ENCODE data around the gene SEC31B. TPM values are rescaled to one million over a fixed set of nuclear protein-coding genes. Genes with fewer than 3 reads are reported as not detected.

Gene SEC31B
- polyA plus RNA-seq, 5 donors = 17.5 to 26.5 (median 20.5) TPM

- DNase-seq = peak; percentile 83 to 85
Measured at GRCh38 chr10:100529475-100530298, 10.0 kb upstream of the SEC31B start, which contains the start of gene NDUFB8. NDUFB8 (minus strand) TSS chr10:100529871; CDS start chr10:100529851, 20 bp downstream.

DNA sequence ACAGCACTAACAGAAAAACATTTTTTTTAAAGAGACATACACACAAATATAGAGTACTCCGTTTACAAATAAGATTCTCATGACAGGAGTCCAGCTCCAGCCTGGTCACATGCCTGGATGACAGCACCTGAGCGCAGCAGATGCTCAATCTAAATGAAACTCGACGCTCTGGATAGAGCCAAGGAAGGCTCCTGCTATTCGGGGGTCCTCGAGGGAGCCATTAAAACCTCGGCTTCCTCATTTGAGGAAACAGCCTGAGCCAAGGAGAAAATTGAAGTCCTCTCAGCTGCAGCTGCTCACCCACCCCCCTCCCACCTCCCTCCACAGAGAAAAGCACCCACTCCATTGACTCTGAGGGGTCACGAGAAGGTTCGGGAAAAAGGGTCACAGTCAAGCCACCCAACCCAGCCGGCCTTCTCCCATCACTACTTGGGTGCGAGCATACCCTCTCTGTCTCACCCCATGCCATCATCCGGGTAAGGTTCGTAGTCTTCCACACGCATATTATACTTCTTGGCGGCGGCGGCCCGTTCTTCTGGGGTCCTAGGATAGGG, 9.3 kb upstream of the SEC31B start:
- no peak for DNase-seq

GRCh38 chr10:100528123-100528886, 8.6 kb upstream of the SEC31B start:
- no peak for DNase-seq

DNA sequence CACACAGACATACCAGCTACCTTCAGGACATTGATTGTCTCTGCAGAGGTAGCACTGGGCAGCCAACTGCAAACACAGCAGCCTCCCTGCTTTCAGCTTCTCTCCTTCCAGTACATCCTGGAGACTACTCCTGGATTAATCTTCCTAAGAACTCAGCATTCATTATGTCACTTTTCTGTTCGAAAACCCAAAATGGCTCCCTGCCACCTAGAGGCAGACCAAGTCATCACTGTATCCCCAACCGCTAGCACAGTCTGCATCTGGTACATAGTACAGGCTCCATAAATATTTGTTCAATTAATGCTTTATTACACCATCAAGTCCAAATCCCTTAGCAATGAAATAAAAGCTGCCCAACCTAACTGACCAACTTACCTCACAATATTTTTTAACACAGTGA, 5.0 kb upstream of the SEC31B start:
- no peak for DNase-seq

DNA sequence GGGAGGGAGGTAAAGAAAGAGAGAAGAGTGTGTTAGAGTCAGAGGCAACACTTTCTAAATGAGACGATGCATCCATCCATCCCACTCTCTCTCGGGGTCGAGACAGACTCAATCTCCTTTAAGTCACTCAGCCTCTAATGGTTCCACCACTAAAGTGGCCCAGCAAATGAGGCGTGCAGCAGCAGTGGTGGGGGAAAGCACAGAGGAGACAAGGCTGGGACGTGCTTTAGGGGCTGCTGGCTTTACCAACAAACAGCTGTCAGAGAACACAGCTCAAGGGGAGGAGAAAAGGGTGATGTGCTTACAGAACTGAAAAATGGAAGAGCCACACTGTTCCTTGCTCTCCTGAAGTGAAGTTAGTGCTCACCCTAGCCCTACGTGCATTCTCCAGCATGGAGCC, 4.5 kb upstream of the SEC31B start:
- no peak for DNase-seq

GRCh38 chr10:100522945-100523344, 3.3 kb upstream of the SEC31B start:
- DNase-seq = no peak

DNA sequence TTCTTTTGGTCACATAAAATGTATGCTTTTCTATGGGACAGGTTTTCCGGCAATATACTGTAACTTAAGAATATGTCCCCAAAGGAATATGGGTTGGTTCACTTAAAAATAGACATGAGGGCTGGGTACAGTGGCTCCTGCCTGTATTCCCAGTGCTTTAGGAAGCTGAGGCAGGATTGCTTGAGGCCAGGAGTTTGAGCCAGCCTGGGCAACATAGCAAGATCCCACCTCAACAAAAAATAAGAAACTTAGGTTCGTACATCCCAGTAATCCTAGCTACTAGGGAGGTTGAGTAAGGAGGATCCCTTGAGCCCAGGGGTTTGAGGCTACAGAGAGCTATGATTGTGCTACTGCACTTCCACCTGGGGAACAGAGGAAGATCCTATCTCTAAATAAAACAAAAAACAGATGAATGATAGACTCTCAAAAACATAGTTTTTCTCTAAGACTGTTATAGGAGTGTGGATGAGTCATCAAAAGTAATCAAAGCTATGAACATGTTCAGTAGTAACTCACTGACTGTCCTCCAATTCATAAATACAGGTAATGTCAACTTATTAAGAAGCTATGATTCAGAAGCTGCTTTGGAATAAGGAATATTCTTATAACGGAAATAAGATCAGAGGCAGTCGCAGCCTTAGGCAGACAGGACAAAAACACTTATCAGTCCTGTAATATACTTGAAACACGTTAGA, 2.6 kb upstream of the SEC31B start:
- DNase-seq = no peak

DNA sequence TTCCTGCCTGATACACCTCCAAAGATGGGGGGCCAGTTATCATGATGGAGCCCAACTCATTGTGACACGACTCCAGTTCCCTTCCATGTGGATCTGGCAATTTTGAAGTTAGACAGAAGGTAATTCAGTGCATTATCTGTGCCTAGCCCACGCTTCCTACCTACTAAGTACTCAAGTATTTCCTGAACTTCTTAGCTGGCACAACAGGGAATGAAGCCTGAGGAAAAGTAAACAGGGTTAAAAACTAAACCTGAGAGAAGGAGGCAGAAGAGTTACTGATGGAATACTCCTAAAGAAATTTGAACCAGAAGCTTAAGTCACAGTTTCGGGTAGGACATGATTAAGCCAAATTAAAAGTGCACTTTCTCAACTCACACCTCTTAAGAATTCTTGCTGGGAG, 1.1 kb upstream of the SEC31B start:
- DNase-seq = no peak

DNA sequence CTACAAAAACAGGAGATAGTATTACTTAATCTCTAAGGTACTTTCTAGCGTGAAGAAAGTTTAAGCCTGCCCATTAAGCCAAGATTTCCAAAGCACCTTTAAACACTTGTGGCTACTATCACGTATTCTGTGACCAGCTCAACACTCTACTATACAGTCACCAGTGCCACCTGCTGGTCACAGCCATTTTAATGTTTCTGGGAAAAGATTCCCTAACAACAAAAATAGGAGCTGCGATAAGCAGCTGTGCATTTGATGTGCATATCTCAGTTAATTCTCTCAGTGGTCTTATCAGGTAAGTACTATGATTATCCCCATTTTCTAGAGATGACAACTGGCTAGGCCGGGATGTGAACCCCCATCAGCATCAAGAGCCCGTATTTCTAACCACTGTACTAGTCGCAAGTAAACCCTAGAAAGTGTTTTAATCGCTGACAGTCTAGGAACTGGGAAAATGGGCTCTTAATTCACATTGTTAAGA, 860 bp downstream of the SEC31B start:
- DNase-seq = no peak

DNA sequence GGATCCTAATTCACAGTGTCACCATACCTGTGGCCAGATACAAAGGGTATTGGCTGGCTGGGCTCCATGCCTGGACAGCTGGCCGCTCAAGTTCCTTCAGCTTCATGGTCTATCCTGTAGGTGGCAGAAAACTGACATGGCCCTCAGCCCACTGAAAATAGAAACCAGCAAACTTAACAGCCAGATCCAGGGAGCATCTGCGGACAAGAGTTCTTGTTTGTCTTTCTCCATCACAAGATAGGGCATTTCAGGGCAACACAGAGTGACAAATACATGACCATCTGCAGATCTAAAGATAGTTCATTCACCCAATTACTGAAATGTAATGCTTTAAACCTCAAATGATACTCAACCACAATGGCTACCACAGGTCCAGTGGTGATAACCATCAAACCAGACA, 2.8 kb downstream of the SEC31B start:
- DNase-seq = no peak

GRCh38 chr10:100515612-100516011, 4.0 kb downstream of the SEC31B start:
- no peak for DNase-seq

DNA sequence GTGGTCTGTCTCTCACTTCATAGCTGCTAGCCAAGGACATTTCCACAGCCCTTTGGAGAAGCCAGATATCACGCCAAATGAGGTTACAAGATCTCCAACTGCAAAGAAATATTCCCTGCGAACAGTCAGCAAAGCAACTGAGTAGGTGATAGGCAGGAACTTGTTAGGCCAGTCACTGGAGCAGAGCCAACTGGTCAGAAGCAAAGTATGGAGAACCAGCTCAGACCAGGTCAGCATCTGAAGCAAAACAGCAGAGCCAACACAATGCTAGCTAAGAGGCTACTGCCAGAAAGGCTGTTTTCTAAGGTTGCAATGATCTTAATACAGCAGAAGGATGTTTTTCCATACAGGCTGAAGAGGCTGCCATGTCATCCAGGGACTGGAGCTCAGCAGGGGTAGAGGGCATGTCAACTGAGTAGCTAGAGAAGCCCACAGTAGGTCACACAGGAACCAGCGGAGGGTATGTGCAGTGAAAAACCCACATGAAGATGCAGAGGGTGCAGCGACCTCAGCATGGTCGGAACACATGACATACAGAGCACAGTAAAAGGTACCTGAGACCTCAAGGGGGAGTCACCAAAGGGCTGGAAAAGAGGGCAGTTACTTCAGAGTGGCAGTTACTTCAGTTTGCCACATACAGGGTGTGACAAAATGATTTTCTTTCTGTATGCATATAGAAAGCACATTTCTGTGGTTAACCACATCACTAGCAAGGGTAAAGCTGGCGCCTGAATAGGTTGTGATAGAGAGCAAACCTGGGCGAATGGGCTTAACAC, 8.9 kb downstream of the SEC31B start:
- peak in 1 of 2 donors; percentile 3 for DNase-seq

DNA sequence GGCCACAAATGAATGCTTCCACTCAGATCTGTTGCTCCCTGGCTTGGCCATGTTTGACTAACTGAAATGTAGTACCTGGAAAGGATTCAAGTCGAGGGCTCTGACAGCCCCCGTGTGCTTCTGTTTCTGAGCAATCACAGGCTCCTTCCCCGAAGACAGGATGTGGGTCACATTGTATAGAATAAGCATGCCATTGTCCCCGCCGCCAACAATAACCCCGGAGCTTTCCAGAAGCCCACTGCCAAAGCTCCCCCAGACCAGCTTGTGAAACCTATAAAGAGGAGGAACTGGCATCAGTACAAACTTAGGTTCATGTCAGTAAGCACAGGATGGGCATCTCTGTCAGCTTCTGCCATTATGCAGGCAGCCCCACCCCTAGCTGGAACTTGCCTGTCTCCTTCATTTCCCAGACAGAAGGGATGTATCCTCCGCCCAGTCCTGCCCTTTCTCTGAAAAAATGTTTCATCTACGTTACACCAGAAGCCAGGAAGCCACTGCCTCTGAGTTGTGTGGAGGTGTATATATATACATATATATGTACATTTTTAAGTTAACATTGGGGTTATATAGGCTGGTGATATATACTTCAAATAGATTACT, 10.3 kb downstream of the SEC31B start:
- DNase-seq = peak in 1 of 2 donors; percentile 3

DNA sequence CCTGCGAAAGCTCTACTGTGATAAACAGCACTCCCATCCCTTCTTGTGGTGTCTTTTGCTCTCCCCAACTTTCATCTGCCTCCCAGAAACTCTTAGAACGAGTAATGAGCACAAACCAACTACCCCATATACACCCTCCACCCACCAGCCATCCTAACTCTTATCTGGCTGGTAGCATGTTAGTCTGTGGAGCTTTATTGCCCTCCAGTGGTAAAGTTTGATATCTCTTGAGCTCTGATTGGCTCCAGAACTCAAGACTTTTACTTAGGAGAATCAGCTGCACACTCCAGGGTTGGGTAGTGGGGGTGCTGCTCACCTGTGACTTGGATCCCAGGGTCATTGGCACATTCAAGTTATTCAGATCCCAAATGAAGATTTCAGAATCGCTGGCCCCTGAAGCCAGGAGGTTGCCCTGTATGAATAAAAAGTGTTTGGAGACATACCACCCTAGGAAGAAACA, 10.9 kb downstream of the SEC31B start:
- no peak for DNase-seq

DNA sequence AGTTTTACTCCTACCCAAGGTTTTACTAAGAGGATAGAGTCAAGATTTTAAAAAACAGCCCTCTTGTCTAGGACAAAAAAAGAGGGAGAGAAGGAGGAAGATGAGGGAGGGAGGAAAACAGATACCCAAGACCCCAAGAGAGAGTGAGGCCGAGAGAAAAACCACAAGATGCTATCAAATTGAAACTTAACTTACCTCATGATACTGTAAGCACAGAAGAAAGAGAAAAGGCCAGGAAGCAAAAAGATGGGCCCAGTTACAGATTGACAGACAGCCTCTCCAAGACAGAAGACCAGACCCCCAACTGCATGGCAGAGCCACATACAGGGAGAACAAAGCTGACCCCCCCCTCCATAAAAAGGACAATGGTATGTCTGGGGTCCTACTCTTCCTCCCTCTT, 11.4 kb downstream of the SEC31B start:
- DNase-seq = no peak

GRCh38 chr10:100507357-100507732, 12.3 kb downstream of the SEC31B start:
- no peak for DNase-seq

DNA sequence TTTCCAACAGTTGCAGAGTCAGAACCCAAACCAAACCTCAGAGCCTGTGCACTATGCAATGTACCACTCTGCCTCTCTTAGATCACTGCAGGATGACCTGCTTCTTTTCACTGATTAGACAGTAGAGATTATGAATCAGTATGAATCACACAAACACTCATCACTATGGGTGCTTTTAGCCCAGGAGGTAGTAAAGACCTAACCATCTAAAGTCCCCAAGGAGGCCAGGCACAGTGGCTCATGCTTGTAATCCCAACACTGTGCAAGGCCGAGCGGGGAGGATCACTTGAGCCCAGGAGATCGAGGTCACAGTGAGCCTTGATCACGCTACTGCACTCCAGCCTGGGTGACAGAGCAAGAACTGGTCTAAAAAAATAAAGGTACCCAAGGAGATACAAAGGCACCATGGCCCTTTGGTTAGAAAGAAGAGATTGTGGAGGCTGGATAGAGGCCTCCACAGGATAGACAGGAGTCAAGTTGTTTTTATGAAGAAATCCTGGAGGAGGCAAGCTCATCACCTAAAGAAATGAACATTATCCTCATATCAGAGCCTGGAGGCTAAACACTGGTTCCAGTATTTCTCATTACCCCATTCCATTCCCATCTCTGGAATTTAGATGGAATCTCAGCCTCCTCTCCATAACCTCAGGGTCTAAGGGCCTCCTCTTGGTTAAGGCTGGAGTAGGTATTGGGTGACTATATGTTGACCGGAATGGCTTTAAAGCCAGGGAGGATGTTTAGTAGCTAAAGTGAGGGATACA, 12.9 kb downstream of the SEC31B start:
- DNase-seq = no peak

DNA sequence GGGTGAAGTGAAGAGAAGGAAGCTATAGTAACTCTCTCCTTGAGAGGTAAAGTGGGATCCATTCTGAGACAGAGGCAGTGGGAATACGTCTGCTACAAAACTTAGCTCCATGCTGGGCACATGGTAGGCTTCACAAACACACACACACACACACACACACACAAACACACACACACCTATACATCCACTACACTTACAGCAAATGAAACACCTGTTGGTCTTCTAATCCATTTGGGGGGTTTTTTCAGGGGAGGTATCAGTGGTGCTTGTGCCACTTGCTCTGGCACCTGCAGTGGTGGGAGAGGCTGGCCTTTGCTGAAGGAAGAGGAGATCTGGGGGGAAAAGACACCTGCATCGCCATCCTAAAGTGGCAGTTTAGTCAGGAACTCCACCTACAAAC, 14.5 kb downstream of the SEC31B start:
- no peak for DNase-seq

- no peak for DNase-seq
Measured at GRCh38 chr10:100504096-100504495, 15.6 kb downstream of the SEC31B start.
